Activated B cell treated with CpG ODN at 0.5 μM for 24 hours (primary cell): ENCODE data around the gene SMG6. TPM values are rescaled to one million over a fixed set of nuclear protein-coding genes. Genes with fewer than 3 reads are reported as not detected.
"Not testable (repeated sequence)": the region's sequence is repeated elsewhere in the genome, so short reads cannot be mapped to it uniquely, and the experiment has no call there.

Experiments used
- ATAC-seq: fragments of 200-7000 bp; cut with Tn5 transposase; one replicate; pipeline ENCODE4 v1.10.0; 2021; ENCODE audit warnings: low read depth, mild to moderate bottlenecking, moderate library complexity
- CTCF ChIA-PET: fragments of 350-600 bp; sonication (Branson Sonifier 250); formaldehyde crosslinking; loops from one replicate; lab custom pipeline; 2021; ENCODE audit warnings: antibody characterized with exemption; lab: Charles Lee
- POLR2A ChIA-PET: fragments of 350-600 bp; sonication (Branson Sonifier 250); formaldehyde crosslinking; loops from one replicate; lab custom pipeline; 2021; ENCODE audit warnings: antibody characterized with exemption; lab: Charles Lee
- DNase-seq: peaks from one replicate; pipeline ENCODE4 v3.0.0; 2022
- H3K27ac Mint-ChIP-seq: one replicate; pipeline ENCODE4 v1.8.0; 2020; ENCODE audit warnings: mixed read lengths
- H3K27me3 Mint-ChIP-seq: one replicate; pipeline ENCODE4 v1.8.0; 2021; ENCODE audit warnings: mixed read lengths
- H3K36me3 Mint-ChIP-seq: one replicate; pipeline ENCODE4 v1.8.0; 2021; ENCODE audit warnings: low read depth, mixed read lengths
- H3K4me1 Mint-ChIP-seq: one replicate; pipeline ENCODE4 v1.8.0; 2021; ENCODE audit warnings: mixed read lengths
- H3K4me3 Mint-ChIP-seq: one replicate; pipeline ENCODE4 v1.8.0; 2020; ENCODE audit warnings: mild to moderate bottlenecking, mixed read lengths
- H3K9me3 Mint-ChIP-seq: one replicate; pipeline ENCODE4 v1.8.0; 2020; ENCODE audit warnings: mixed read lengths
- CTCF ChIP-seq: fragments of 200-600 bp; IDR thresholded peaks from one replicate; pipeline ENCODE4 v1.8.0; 2022; ENCODE audit warnings: antibody characterized with exemption, mild to moderate bottlenecking
- intact Hi-C: fragments of 100-400 bp; cut with micrococcal nuclease; formaldehyde crosslinking; loops from one replicate; pipeline ENCODE4 v1.15.1; 2024
- total RNA-seq: library from RNA; stranded (reverse); gene quantifications from 2 replicates; pipeline ENCODE4 v1.2.3, GENCODE V29; 2022

Gene SMG6
- total RNA-seq, 1 donor from 2014 or later: 30.5 TPM

- ATAC-seq: peak; percentile 61
- Mint-ChIP-seq H3K27me3 (peaks cover 39% of the 10 kb centered on the region), H3K4me3 (no peak overlapping the region), H3K4me1 (peaks cover under 1% of the 10 kb centered on the region), H3K9me3 (no peaks in the 10 kb centered on the region), H3K27ac (no peak overlapping the region), H3K36me3 (no peaks in the 10 kb centered on the region)
- no peak for TF ChIP-seq CTCF
- CTCF ChIA-PET: no interaction called here
- POLR2A ChIA-PET: no interaction called here
- no peak for DNase-seq
- intact Hi-C loops: no loop called here
These were observed 286.2 kb downstream of the SMG6 start for GRCh38 chr17:2017274-2017941.

- intact Hi-C loops: no loop called here
- CTCF ChIA-PET: no interaction called here
- no peak overlapping the region for H3K4me3 Mint-ChIP-seq
These were observed 287.1 kb downstream of the SMG6 start for GRCh38 chr17:2016494-2016893.

GRCh38 chr17:2015314-2015713 lies 288.3 kb downstream of the SMG6 start:
- Mint-ChIP-seq H3K27me3 (peaks cover 41% of the 10 kb centered on the region), H3K4me1 (no peaks in the 10 kb centered on the region), H3K36me3 (no peaks in the 10 kb centered on the region), H3K9me3 (no peaks in the 10 kb centered on the region), H3K4me3 (no peak overlapping the region), H3K27ac (no peak overlapping the region)
- ATAC-seq (no peak), DNase-seq (no peak)
- POLR2A ChIA-PET: no interaction called here
- no peak for TF ChIP-seq CTCF
- intact Hi-C loops: no loop called here
- CTCF ChIA-PET: no interaction called here

More at GRCh38 chr17:2016494-2016893, 287.1 kb downstream of the SMG6 start:
- Mint-ChIP-seq H3K36me3 (no peaks in the 10 kb centered on the region), H3K27me3 (peaks cover 38% of the 10 kb centered on the region), H3K4me1 (no peaks in the 10 kb centered on the region), H3K9me3 (no peaks in the 10 kb centered on the region), H3K27ac (no peak overlapping the region)
- DNase-seq: no peak
- TF ChIP-seq CTCF: no peak
- ATAC-seq: no peak
- POLR2A ChIA-PET: no interaction called here

- no peaks in the 10 kb centered on the region for H3K9me3 Mint-ChIP-seq
- peaks cover 35% of the 10 kb centered on the region for H3K27me3 Mint-ChIP-seq
- H3K27ac Mint-ChIP-seq: no peak overlapping the region
- no peak overlapping the region for H3K4me3 Mint-ChIP-seq
- intact Hi-C loops: no loop called here
- no peaks in the 10 kb centered on the region for H3K4me1 Mint-ChIP-seq
- POLR2A ChIA-PET: no interaction called here
- no peaks in the 10 kb centered on the region for H3K36me3 Mint-ChIP-seq
- no peak for DNase-seq
- CTCF ChIA-PET: no interaction called here
- ATAC-seq: no peak
- no peak for TF ChIP-seq CTCF
These were observed 289.6 kb downstream of the SMG6 start for GRCh38 chr17:2013994-2014317.

GRCh38 chr17:2013220-2013993 lies 290.2 kb downstream of the SMG6 start:
- H3K27me3 Mint-ChIP-seq: peaks cover 36% of the 10 kb centered on the region
- H3K9me3 Mint-ChIP-seq, H3K36me3 Mint-ChIP-seq, POLR2A ChIA-PET, DNase-seq, H3K27ac Mint-ChIP-seq, H3K4me1 Mint-ChIP-seq, intact Hi-C loops, ATAC-seq, CTCF ChIA-PET, H3K4me3 Mint-ChIP-seq: not testable (repeated sequence)
